HG02943 (cell line): ENCODE results near the gene SLC38A10.

Source experiments
- ATAC-seq: cut with Tn5 transposase; IDR thresholded peaks from one replicate; pipeline ENCODE4 v1.9.1; 2021; ENCODE audit warnings: mild to moderate bottlenecking, low read depth, moderate library complexity; ENCODE audit not compliant: unreplicated experiment

The SLC38A10 gene

DNA sequence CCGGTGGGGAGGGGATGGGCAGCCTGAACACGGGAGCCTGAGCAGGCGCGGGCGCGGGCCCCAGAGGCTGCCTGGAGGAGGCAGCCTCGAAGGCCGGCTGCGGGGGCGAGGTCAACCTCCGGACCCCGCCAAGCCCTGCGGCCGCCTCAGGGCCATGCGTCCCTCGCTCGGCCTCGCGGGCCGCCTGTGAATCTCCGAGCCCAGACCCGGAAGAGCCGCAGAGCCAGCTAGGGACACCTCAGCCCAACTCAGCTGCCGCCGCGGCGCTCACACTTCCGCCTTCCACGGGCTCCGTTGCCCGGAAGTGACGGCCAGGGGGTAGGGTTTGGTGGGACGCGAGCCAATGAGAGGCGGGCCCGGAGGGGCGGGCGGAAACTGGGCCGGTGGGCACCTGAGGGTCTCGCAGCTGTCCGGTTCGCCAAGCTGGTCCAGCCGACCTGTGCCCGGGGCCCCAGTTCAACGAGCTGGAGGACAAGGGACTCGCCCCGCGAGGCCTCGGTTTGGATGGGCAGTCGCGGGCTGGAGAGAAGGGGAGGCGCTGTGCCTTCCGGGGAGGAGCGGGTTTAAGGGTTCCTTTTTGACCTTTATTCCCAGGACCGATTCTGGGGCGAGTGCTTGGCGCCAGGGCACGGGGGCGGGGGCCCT, at the start of gene SLC38A10:
SLC38A10 (minus strand) TSS at position 277 of the 645 bp plus-strand sequence. CDS start 386 bp downstream, outside the sequence.
- ATAC-seq, result peak; percentile 68

DNA sequence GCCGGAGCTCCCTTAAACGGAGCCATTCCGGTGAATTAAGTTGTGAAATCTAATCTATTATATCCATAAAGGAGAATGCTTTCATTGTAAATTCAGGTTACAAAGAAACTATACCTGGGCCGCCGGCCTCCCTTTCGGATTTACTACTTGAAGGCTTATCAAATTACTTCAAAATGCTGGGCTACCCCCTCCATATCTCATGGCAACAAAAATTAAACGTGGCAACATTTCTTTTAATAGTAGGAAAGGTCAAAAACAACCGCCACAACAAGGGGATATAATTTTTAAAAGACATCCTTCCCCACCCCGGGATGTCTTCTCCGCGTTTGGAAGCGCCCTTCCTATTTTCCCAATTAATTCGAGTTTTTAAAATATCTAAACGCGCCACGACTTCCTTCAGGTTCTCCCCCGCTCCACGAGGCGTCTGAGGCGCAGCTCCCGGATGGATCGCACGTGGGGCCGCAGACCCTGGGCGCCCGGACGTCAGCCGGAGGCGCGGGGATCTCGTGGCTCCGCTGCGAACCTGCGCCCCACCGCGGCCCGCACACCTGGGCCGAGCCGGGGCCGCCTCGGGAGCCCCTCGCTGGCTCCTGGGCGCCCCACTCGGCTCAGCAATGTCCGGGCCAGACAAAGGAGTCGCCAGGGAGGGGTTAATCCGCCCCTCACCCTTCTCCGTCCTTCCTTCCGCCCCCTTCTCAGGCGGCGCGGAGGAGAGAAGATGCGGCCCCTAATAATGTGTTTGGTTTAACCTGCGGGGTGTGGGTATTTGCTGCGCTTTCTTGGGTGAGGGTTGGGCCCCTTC, 47.4 kb upstream of the SLC38A10 start:
- no peak for ATAC-seq

GRCh38 chr17:81341516-81342268, 46.6 kb upstream of the SLC38A10 start:
- ATAC-seq, result no peak

GRCh38 chr17:81340607-81341515, 45.8 kb upstream of the SLC38A10 start:
- ATAC-seq, result no peak

- ATAC-seq, result no peak
Observed at GRCh38 chr17:81339534-81340296, 44.6 kb upstream of the SLC38A10 start.

- ATAC-seq, result no peak
Observed at GRCh38 chr17:81339191-81339533, 44.1 kb upstream of the SLC38A10 start.

- ATAC-seq, result no peak
Observed at GRCh38 chr17:81338274-81339190, 43.4 kb upstream of the SLC38A10 start.

GRCh38 chr17:81337476-81337879, 42.4 kb upstream of the SLC38A10 start:
- no peak for ATAC-seq

DNA sequence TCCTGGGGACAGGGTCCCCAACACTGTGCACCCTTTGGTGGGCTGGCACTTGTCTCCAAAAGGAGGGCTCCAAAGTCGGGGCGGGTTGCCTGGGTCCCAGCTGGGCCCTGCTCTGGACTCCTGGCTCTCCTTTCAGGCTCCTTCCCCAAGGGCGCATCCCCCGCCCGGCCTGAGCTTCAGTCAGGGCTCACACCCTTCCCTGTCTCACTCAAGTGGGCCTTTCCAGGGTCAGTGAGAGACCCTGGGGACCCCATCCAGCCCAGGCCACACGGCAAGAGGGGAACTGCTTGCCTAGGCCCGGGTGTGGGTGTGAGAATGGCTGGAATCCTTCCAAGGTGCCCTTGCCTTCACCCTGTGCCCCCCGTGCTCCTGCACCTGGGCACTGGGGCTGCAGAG, 41.8 kb upstream of the SLC38A10 start:
- no peak for ATAC-seq

GRCh38 chr17:81336296-81336929, 41.3 kb upstream of the SLC38A10 start:
- ATAC-seq, result no peak

- no peak for ATAC-seq
Observed at GRCh38 chr17:81335773-81336157, 40.7 kb upstream of the SLC38A10 start.

- ATAC-seq, result no peak
Observed at GRCh38 chr17:81334987-81335772, 40.1 kb upstream of the SLC38A10 start.

GRCh38 chr17:81334391-81334901, 39.3 kb upstream of the SLC38A10 start:
- no peak for ATAC-seq

- no peak for ATAC-seq
Observed at GRCh38 chr17:81333616-81334368, 38.7 kb upstream of the SLC38A10 start.

DNA sequence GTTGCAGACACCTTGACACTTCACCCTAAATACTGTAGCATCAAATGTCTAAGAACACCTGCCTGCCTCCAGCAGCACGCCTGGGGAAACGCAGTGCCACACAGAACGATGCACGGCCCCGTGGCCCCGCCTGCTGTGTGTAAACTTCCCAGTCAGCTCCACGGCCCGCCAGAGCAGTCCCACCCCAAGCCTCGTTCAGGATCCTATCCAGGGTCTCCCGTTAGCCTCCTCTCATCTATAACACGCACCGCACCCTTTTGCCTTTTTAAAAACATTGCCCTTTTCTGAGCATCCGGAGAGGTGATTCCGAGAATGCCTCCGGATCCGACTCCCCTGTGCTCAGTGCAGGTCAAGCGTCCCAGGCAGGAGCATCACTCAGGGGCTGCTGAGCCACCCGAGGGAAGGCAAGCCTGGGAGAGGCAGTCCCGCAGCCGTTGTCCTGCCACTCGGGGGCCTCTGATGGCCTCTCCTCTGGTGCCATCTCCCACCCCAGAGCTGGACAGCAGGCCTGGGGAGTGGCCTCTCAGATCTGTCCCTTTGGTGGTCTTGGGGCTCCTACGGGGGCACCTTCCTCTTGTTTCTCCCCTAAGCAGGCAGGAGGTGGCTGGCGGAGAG, 37.9 kb upstream of the SLC38A10 start:
- no peak for ATAC-seq
